Measurements from ENCODE around the gene PIR. TPM values are rescaled to one million over a fixed set of nuclear protein-coding genes. Genes with fewer than 3 reads are reported as not detected.

The PIR gene
- polyA plus RNA-seq, 1 donor from 2014 or later, result 0.81 TPM

DNA sequence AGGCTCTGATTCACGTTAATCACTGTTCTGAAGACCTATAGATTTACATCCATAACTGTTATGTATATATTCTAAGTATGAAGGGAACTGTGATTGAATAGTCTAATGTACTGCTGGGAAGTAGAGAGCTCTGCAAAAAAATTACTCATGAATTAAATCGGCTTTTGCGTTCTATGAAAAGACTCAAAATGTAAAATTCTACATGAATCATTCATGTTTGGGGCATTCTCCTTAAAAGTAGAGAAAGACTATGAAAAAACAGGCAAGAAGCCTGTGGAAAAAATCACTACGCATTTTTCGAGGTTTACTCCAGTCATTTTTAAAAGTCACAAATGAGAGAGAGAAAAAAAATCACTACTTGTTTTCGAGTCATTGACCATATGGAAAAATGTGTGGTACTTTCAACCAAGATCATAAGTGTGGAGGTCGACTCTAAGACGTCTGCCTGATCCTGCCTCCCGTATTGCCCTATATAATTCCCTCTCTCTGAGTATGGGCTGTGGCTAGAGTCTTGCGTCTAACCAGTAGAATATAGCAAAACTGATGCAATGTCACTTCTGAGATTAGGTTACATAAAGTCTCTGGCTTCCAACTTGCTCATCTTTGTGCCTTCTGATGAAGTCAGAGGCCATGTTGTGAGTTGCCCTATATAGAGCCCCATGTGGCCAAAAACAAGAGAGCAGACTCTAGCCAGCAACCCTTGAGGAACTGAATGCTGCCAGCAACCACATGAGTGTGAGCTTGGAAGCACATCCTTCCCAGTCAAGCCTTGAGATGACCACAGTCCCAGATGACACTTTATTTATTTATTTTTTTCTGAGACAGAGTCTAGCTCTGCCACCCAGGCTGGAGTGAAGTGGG is 76.8 kb downstream of the PIR start:
- Histone ChIP-seq H3K27me3 (ENCODE audit: insufficient read depth, low read depth, low read length) (no peaks in the 10 kb centered on the region), H2AFZ (ENCODE audit: low read depth, low read length) (no peak overlapping the region), H3F3A (ENCODE audit: insufficient read depth, low read length, poor library complexity, severe bottlenecking) (no peaks in the 10 kb centered on the region), H3K27ac (ENCODE audit: low read length) (no peak overlapping the region), H3K9ac (ENCODE audit: low read length) (no peak overlapping the region), H3K9me3 (ENCODE audit: low read length) (no peaks in the 10 kb centered on the region), H3K4me3 (ENCODE audit: low read length) (no peak overlapping the region), H3K4me2 (ENCODE audit: low read length) (no peak overlapping the region), H3K9me2 (ENCODE audit: insufficient read depth, low read length) (no peaks in the 10 kb centered on the region), H4K20me1 (ENCODE audit: insufficient read depth) (no peaks in the 10 kb centered on the region), H3K79me2 (replicated peaks; ENCODE audit: insufficient read depth, low read length) (no peaks in the 10 kb centered on the region), H3K36me3 (ENCODE audit: insufficient read depth, low read length) (no peaks in the 10 kb centered on the region)
- TF ChIP-seq RAD21 (conservative IDR thresholded peaks at IDR 0.05), result no peak
- TF ChIP-seq, protein P1, sequence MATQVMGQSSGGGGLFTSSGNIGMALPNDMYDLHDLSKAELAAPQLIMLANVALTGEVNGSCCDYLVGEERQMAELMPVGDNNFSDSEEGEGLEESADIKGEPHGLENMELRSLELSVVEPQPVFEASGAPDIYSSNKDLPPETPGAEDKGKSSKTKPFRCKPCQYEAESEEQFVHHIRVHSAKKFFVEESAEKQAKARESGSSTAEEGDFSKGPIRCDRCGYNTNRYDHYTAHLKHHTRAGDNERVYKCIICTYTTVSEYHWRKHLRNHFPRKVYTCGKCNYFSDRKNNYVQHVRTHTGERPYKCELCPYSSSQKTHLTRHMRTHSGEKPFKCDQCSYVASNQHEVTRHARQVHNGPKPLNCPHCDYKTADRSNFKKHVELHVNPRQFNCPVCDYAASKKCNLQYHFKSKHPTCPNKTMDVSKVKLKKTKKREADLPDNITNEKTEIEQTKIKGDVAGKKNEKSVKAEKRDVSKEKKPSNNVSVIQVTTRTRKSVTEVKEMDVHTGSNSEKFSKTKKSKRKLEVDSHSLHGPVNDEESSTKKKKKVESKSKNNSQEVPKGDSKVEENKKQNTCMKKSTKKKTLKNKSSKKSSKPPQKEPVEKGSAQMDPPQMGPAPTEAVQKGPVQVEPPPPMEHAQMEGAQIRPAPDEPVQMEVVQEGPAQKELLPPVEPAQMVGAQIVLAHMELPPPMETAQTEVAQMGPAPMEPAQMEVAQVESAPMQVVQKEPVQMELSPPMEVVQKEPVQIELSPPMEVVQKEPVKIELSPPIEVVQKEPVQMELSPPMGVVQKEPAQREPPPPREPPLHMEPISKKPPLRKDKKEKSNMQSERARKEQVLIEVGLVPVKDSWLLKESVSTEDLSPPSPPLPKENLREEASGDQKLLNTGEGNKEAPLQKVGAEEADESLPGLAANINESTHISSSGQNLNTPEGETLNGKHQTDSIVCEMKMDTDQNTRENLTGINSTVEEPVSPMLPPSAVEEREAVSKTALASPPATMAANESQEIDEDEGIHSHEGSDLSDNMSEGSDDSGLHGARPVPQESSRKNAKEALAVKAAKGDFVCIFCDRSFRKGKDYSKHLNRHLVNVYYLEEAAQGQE (IDR thresholded peaks at IDR 0.05; ENCODE audit: borderline replicate concordance), result no peak
- TF ChIP-seq MXI1 (conservative IDR thresholded peaks at IDR 0.05; ENCODE audit: poor library complexity, severe bottlenecking), result no peak
- TF ChIP-seq, protein P2, sequence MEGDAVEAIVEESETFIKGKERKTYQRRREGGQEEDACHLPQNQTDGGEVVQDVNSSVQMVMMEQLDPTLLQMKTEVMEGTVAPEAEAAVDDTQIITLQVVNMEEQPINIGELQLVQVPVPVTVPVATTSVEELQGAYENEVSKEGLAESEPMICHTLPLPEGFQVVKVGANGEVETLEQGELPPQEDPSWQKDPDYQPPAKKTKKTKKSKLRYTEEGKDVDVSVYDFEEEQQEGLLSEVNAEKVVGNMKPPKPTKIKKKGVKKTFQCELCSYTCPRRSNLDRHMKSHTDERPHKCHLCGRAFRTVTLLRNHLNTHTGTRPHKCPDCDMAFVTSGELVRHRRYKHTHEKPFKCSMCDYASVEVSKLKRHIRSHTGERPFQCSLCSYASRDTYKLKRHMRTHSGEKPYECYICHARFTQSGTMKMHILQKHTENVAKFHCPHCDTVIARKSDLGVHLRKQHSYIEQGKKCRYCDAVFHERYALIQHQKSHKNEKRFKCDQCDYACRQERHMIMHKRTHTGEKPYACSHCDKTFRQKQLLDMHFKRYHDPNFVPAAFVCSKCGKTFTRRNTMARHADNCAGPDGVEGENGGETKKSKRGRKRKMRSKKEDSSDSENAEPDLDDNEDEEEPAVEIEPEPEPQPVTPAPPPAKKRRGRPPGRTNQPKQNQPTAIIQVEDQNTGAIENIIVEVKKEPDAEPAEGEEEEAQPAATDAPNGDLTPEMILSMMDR (IDR thresholded peaks at IDR 0.05; ENCODE audit: poor library complexity, severe bottlenecking), result no peak
- no peak for TF ChIP-seq SMC3 (conservative IDR thresholded peaks at IDR 0.05; ENCODE audit: poor library complexity)
- no peak for TF ChIP-seq TAF1 (IDR thresholded peaks at IDR 0.05; ENCODE audit: low read depth)
- TF ChIP-seq POLR2AphosphoS5 (IDR thresholded peaks at IDR 0.05), result no peak
- no peak for TF ChIP-seq EZH2 (IDR thresholded peaks at IDR 0.05; ENCODE audit: borderline replicate concordance, insufficient read depth, low read length, poor library complexity, severe bottlenecking)
- no peak for TF ChIP-seq EP300 (conservative IDR thresholded peaks at IDR 0.05; ENCODE audit: poor library complexity, severe bottlenecking)

DNA sequence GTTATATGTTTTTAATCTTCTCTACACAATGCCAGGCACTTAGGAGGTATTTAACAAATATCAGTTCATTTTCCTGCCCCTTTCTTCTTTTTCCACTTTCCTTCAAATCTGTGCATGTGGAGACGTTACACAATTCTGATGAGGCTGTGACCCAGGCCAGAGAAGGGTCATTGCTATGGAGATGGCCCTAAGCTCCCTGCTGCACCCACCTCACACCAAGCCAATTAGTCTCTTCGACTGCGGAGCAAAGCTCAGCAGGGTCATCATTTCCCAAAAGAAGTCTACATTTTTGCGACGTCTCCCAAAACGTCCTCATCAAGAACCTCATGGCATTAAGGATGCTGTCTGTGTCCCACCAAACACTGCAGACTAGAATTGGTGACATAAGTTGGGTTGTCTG is 80.0 kb downstream of the PIR start:
- H3K36me3 ChIP-seq (ENCODE audit: insufficient read depth, low read length), result no peaks in the 10 kb centered on the region
- no peak overlapping the region for H3K9ac ChIP-seq (ENCODE audit: low read length)
- no peaks in the 10 kb centered on the region for H3K9me3 ChIP-seq (ENCODE audit: low read length)
- no peaks in the 10 kb centered on the region for H3K27me3 ChIP-seq (ENCODE audit: insufficient read depth, low read depth, low read length)
- no peak for TF ChIP-seq SMC3 (conservative IDR thresholded peaks at IDR 0.05; ENCODE audit: poor library complexity)
- no peak for TF ChIP-seq TAF1 (IDR thresholded peaks at IDR 0.05; ENCODE audit: low read depth)
- TF ChIP-seq, protein P2 (IDR thresholded peaks at IDR 0.05; ENCODE audit: poor library complexity, severe bottlenecking), result no peak
- no peak for TF ChIP-seq EP300 (conservative IDR thresholded peaks at IDR 0.05; ENCODE audit: poor library complexity, severe bottlenecking)
- TF ChIP-seq, protein P1 (IDR thresholded peaks at IDR 0.05; ENCODE audit: borderline replicate concordance), result no peak
- TF ChIP-seq RAD21 (conservative IDR thresholded peaks at IDR 0.05), result no peak
- TF ChIP-seq MXI1 (conservative IDR thresholded peaks at IDR 0.05; ENCODE audit: poor library complexity, severe bottlenecking), result no peak
- TF ChIP-seq EZH2 (IDR thresholded peaks at IDR 0.05; ENCODE audit: borderline replicate concordance, insufficient read depth, low read length, poor library complexity, severe bottlenecking), result no peak
- TF ChIP-seq POLR2AphosphoS5 (IDR thresholded peaks at IDR 0.05), result no peak
- H4K20me1 ChIP-seq (ENCODE audit: insufficient read depth), result no peaks in the 10 kb centered on the region
- no peak overlapping the region for H2AFZ ChIP-seq (ENCODE audit: low read depth, low read length)
- no peaks in the 10 kb centered on the region for H3K9me2 ChIP-seq (ENCODE audit: insufficient read depth, low read length)
- no peak overlapping the region for H3K27ac ChIP-seq (ENCODE audit: low read length)
- no peaks in the 10 kb centered on the region for H3K79me2 ChIP-seq (replicated peaks; ENCODE audit: insufficient read depth, low read length)
- no peak overlapping the region for H3K4me2 ChIP-seq (ENCODE audit: low read length)
- H3F3A ChIP-seq (ENCODE audit: insufficient read depth, low read length, poor library complexity, severe bottlenecking), result no peaks in the 10 kb centered on the region
- no peak overlapping the region for H3K4me3 ChIP-seq (ENCODE audit: low read length)

Data from neural cell (in vitro differentiated cells).